Measurements from ENCODE around the gene GNAQ.

GNAQ gene

DNA sequence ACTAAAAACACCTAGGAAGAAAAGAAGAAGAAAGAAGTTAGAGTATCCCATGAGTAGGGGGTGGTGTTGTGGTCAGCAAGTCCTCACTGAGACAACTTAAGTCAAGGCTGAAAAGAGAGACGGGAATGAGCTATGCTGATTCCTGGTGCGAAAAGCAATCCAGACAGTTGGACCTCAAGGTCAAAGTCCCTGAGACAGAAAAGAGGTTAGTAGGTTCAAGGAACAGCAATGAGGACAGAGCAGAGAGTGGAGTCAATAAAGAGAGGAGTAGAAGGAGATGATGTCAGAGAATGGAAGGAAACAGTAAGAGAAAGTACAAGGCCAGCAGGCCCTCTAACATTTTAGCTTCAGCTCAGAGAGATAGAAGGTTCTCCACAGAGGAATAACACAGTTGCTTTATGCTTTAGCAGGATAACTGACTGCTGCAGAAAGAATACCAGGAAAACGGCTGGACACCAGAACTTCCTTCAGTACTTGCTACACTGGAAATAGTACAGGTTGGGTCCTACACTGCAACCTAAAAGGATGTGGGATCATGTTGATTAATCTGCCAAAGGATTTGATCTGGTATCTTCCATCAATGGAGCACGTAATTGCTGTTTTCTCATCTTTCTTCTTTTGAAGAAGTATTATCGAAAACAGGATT lies 43.6 kb downstream of the GNAQ start:
- Mint-ChIP-seq H3K4me3 (no peak overlapping the region), H3K36me3 (ENCODE audit: insufficient read depth) (peaks cover 3% of the 10 kb centered on the region), H3K27me3 (peaks cover 0 to 6% of the 10 kb centered on the region in 2 donors), H3K27ac (peak overlapping the region in 1 of 2 donors; percentile 32), H3K4me1 (ENCODE audit: low read depth in 2 of 2) (peaks cover 18 to 22% of the 10 kb centered on the region in 2 donors), H3K9me3 (no peaks in the 10 kb centered on the region)
- ATAC-seq (replicated peaks) (no peak), DNase-seq (no peak)

DNA sequence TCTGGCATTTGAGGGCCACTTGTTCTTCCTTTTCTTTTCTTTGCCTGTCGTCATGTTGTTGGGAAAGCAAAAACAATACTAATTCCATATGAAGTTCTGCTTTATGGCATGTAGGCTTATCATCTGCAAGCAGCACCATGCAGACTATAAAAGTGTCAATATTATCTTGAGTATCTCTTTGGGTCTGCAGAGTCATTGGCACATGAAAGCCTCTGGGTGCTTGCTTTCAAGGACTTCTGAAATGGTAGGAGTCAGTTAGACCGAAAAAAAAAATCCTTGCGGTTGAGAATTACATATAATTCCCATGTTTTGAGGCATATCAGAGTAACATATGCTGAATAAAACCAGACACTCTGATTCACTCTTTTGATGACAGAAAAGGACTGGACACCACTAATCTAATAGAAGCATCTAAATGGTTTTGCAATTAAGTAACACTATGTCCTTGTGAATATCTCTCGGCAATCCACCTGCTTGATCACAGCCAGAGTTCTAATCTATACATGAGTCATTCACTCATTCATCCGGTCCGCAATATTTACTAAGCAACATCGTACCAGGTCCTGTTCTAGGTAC lies 44.4 kb downstream of the GNAQ start:
- peaks cover 0 to 6% of the 10 kb centered on the region in 2 donors for H3K27me3 Mint-ChIP-seq
- H3K9me3 Mint-ChIP-seq: no peaks in the 10 kb centered on the region
- no peak for ATAC-seq (replicated peaks)
- peaks cover 3% of the 10 kb centered on the region for H3K36me3 Mint-ChIP-seq (ENCODE audit: insufficient read depth)
- peaks cover 19 to 23% of the 10 kb centered on the region in 2 donors for H3K4me1 Mint-ChIP-seq (ENCODE audit: low read depth in 2 of 2)
- H3K4me3 Mint-ChIP-seq: no peak overlapping the region
- H3K27ac Mint-ChIP-seq: peak overlapping the region in 1 of 2 donors; percentile 32
- no peak for DNase-seq

DNA sequence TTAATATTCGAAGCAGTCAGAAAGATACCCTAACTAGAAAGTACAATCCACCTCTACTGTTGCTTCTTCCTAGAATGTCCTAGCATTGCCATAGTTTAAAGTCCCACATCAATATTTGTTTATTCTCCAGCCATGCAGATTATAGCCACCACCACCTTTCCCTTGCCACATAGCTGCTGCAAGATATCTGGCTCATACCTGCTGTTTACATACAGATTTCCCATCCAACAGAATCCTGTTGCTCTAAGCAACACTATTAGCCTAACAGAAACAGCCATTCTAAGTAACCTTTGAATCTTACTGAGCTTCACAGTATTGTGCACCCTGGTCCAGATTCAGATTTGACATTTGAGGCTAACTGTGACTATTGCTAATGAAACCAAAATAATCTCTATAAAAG lies 45.6 kb downstream of the GNAQ start:
- H3K4me3 Mint-ChIP-seq: no peak overlapping the region
- H3K36me3 Mint-ChIP-seq (ENCODE audit: insufficient read depth): peaks cover 6% of the 10 kb centered on the region
- H3K4me1 Mint-ChIP-seq (ENCODE audit: low read depth in 2 of 2): peaks cover 16 to 19% of the 10 kb centered on the region in 2 donors
- H3K9me3 Mint-ChIP-seq: no peaks in the 10 kb centered on the region
- DNase-seq (no peak), ATAC-seq (replicated peaks) (no peak)
- peak overlapping the region in 1 of 2 donors; percentile 54 for H3K27ac Mint-ChIP-seq
- H3K27me3 Mint-ChIP-seq: no peaks in the 10 kb centered on the region

DNA sequence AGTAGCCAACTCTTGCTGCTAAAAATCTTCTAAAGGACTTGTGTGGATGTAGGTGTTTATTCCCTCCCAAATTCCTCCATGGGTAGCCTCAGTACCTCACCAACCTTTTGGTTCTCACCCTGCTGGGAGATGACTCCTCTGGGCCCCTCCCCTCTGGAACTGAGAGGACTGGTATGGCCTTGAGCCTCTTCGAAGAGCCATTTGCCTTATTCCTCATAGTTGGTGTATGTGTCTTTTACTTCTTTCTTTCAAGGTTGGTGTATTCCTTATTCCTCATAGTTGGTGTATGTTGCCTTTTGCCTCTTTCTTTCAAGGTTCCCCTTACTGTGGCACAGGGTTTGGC lies 48.3 kb downstream of the GNAQ start:
- peaks cover 19 to 24% of the 10 kb centered on the region in 2 donors for H3K4me1 Mint-ChIP-seq (ENCODE audit: low read depth in 2 of 2)
- no peaks in the 10 kb centered on the region for H3K9me3 Mint-ChIP-seq
- no peak for ATAC-seq (replicated peaks)
- H3K36me3 Mint-ChIP-seq (ENCODE audit: insufficient read depth): peaks cover 3% of the 10 kb centered on the region
- H3K27me3 Mint-ChIP-seq: peaks cover 0 to 6% of the 10 kb centered on the region in 2 donors
- H3K4me3 Mint-ChIP-seq: no peak overlapping the region
- H3K27ac Mint-ChIP-seq: peak overlapping the region in 1 of 2 donors; percentile 5
- DNase-seq: no peak

DNA sequence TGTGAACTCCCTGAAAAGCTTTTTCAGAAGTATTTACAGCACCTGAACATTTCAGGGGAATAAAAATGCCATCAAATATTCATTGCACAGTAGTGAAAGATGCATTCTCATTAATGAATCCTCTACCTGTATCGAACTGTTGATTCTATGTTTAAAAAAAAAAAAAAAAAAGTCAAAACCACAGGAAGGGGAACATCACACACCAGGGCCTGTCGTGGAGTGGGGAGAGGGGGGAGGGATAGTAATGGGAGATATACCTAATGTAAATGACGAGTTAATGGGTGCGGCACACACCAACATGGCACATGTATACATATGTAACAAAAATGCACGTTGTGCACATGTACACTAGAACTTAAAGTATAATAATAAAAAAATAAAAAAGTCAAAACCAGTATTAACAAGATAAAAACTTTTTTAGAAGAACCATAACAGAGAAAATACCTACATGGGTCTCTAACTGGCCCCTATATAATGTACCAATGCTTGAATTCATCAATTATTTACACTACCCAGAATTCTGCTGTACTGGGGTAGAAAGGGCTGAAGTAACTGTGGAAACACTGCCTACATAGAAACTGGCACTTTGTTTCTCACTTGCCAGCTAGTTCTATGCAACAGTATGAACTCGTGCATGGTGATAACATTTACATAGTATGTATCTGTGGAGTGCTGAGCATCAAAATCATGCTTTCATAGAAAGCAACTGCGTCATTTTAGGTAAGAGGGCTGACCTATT lies 48.9 kb downstream of the GNAQ start:
- H3K36me3 Mint-ChIP-seq (ENCODE audit: insufficient read depth): peaks cover 3% of the 10 kb centered on the region
- H3K4me3 Mint-ChIP-seq: no peak overlapping the region
- DNase-seq: no peak
- H3K4me1 Mint-ChIP-seq (ENCODE audit: low read depth in 2 of 2): peaks cover 23 to 29% of the 10 kb centered on the region in 2 donors
- peaks cover 0 to 6% of the 10 kb centered on the region in 2 donors for H3K27me3 Mint-ChIP-seq
- no peaks in the 10 kb centered on the region for H3K9me3 Mint-ChIP-seq
- no peak for ATAC-seq (replicated peaks)
- peak overlapping the region in 1 of 2 donors; percentile 22 for H3K27ac Mint-ChIP-seq

DNA sequence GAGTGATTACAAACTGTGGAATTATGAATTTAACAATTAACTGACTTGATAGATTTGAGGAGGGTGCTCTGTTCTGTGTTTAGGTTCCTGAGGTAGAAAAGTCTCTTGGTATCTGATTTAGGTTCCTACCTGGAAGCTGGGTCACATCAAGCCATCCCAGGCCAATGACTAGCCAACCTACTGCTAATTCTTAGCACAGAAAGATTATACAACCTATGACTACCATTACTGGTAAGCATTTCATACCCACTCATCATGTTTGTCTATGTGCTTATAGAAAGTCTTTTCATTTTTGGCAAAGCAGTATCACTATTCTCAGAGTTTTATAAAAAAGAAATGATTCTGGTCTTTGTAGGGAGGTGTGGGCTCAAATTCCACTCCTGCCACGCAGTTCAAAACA lies 49.7 kb downstream of the GNAQ start:
- H3K36me3 Mint-ChIP-seq (ENCODE audit: insufficient read depth): peaks cover 3% of the 10 kb centered on the region
- H3K4me3 Mint-ChIP-seq: no peak overlapping the region
- peaks cover 0 to 6% of the 10 kb centered on the region in 2 donors for H3K27me3 Mint-ChIP-seq
- DNase-seq: no peak
- no peaks in the 10 kb centered on the region for H3K9me3 Mint-ChIP-seq
- H3K4me1 Mint-ChIP-seq (ENCODE audit: low read depth in 2 of 2): peaks cover 28 to 36% of the 10 kb centered on the region in 2 donors
- no peak overlapping the region for H3K27ac Mint-ChIP-seq
- no peak for ATAC-seq (replicated peaks)

DNA sequence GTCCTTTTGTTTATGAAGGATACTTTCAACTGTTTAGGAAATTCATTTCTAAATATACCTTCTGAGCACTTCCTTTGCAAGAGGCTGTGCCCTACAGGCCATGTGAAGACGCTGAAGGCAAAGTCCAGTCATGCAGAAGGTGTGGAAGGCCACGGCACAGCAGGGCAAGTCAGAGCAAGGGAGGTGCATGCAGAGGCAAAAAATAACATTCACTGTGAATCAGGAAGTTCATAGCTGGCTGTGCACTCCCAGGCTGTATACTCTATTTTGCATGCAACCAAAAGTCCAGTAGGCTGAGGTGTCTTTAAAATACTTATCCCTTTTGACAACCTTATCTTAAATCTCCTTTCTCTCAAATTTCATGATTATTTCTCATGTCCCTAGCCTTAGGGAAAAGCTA lies 50.3 kb downstream of the GNAQ start:
- Mint-ChIP-seq H3K4me1 (ENCODE audit: low read depth in 2 of 2) (peaks cover 30 to 35% of the 10 kb centered on the region in 2 donors), H3K27me3 (peaks cover 0 to 6% of the 10 kb centered on the region in 2 donors), H3K9me3 (no peaks in the 10 kb centered on the region), H3K36me3 (ENCODE audit: insufficient read depth) (peaks cover 3% of the 10 kb centered on the region), H3K4me3 (peak overlapping the region; percentile 3), H3K27ac (no peak overlapping the region)
- DNase-seq (no peak), ATAC-seq (replicated peaks) (peak; percentile 31)

DNA sequence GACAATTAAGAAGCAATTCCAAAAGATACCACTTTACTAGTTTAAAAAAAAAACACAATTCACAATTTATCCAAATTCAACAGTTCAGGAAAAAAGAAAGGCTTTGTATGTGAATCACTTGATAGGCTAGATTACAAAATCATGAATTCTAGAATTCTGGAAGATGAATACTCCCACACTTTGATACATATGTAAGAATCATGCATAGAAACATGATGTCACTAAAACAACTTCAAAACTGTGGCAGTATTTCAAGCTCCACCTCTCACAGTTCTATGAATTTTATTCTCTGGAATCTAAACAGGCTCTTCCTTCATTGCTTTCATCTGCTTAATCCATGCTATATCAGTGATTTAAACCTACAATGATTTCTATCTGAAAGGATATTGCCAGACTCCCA lies 51.0 kb downstream of the GNAQ start:
- no peak overlapping the region for H3K4me3 Mint-ChIP-seq
- H3K4me1 Mint-ChIP-seq (ENCODE audit: low read depth in 2 of 2): peaks cover 30% of the 10 kb centered on the region in 2 donors
- ATAC-seq (replicated peaks) (no peak), DNase-seq (no peak)
- peaks cover 3% of the 10 kb centered on the region for H3K36me3 Mint-ChIP-seq (ENCODE audit: insufficient read depth)
- H3K27me3 Mint-ChIP-seq: peaks cover 0 to 6% of the 10 kb centered on the region in 2 donors
- H3K27ac Mint-ChIP-seq: no peak overlapping the region
- no peaks in the 10 kb centered on the region for H3K9me3 Mint-ChIP-seq

DNA sequence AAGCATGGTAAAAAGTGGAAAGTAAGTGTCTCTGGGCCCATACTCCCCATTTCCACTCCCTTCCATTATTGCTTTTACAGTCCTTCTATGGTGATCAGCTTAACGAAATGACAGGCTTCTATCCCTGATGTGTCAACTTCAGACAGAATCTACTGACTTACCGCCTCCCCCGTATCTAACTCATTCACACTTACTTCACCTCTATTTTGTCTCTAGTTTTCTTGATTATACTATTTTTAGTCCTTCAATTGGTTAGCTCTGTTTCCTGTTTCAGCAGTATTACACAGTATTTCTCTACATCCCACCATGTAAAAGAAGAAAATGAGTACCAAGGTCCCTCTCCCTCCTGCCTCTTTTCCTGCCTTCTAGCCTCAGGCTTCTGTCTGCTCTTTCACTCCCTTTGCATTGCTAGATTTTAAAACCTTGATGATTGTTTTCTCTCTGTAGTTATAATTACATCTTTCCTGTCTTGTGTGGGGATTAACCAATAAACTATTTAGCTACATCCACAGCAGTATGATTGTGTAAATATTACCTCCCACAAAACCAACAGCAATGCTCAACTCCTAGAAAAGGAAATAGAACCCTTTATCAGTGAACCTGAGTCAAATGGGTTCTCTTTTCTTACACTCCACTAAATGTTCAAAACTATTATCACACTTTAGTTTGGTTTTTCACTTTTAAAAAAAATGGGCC lies 53.4 kb downstream of the GNAQ start:
- Mint-ChIP-seq H3K27ac (peak overlapping the region; percentile 19 to 30), H3K9me3 (no peaks in the 10 kb centered on the region), H3K27me3 (peaks cover 0 to 6% of the 10 kb centered on the region in 2 donors), H3K4me1 (ENCODE audit: low read depth in 2 of 2) (peaks cover 26 to 27% of the 10 kb centered on the region in 2 donors), H3K4me3 (peak overlapping the region; percentile 9 to 32), H3K36me3 (ENCODE audit: insufficient read depth) (peaks cover 3% of the 10 kb centered on the region)
- no peak for DNase-seq
- ATAC-seq (replicated peaks): peak; percentile 58

DNA sequence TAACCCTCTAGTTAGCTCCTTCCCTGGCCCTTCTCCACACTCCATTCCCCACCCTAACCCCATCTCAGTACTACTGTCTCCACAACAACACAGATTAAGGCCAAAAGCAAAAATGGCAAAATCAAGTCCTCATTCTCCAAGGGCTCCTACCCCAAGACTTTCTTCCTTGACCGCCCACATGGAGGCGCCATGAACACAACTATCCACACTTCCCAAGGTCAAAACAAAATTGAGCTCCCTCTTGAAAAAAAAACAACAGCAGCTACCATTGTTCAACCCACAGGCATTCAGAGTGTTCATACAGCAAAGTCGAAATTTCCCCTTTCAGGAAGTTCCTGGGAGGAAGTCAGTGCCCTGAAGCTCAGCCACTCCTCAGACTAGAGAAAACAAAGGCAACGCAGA lies 54.4 kb downstream of the GNAQ start:
- Mint-ChIP-seq H3K9me3 (no peaks in the 10 kb centered on the region), H3K4me3 (no peak overlapping the region), H3K36me3 (ENCODE audit: insufficient read depth) (peaks cover 3% of the 10 kb centered on the region), H3K4me1 (ENCODE audit: low read depth in 2 of 2) (peaks cover 22 to 24% of the 10 kb centered on the region in 2 donors), H3K27me3 (peaks cover 0 to 6% of the 10 kb centered on the region in 2 donors), H3K27ac (peak overlapping the region; percentile 19 to 24)
- ATAC-seq (replicated peaks) (peak; percentile 59), DNase-seq (peak; percentile 5 to 9 (median 5))

DNA sequence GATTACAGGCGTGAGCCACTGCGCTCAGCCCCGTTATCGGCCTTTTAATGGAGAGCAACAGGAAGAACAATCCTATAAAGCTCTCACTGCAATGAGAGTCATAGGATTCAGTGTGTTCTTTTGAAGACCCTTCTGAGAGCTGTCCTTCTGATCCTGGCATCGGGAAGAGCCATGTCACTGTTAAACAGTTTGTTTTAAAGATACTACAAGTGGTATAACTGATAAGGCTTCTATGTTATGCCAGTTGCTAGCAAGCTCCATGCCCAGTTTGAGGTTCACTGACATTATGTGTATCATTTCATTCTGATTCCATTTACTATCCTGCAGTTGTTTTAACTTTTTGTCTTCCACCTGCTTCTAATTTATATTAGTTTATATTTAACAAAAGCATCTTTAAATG lies 55.8 kb downstream of the GNAQ start:
- peaks cover 14 to 19% of the 10 kb centered on the region in 2 donors for H3K4me1 Mint-ChIP-seq (ENCODE audit: low read depth in 2 of 2)

DNA sequence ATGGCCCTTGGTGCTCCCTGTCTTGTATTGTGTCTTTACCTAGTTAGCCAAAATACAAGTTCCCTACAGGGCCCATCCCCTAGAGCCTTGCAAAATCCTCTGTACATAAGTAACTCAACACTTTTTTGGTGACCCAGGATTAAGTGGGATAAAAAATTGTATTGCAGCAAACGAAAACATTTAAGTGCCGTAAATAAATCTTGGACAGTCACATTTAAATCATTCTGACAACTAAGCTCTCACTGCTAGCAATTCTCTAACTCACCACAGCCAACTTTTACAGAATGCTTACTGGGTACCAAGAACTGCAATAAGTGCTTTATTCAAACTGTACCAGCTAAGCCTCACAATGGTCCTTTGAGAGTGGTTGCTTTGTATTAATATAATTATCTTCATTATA lies 56.6 kb downstream of the GNAQ start:
- Mint-ChIP-seq H3K9me3 (no peaks in the 10 kb centered on the region), H3K36me3 (ENCODE audit: insufficient read depth) (no peaks in the 10 kb centered on the region), H3K4me1 (ENCODE audit: low read depth in 2 of 2) (peaks cover 14 to 20% of the 10 kb centered on the region in 2 donors), H3K27me3 (peaks cover 0 to 16% of the 10 kb centered on the region in 2 donors), H3K4me3 (no peak overlapping the region), H3K27ac (no peak overlapping the region)
- no peak for DNase-seq
- ATAC-seq (replicated peaks): no peak

More for the DNA sequence above, 55.8 kb downstream of the GNAQ start:
- H3K4me3 Mint-ChIP-seq: no peak overlapping the region
- no peaks in the 10 kb centered on the region for H3K9me3 Mint-ChIP-seq
- peaks cover 0 to 9% of the 10 kb centered on the region in 2 donors for H3K27me3 Mint-ChIP-seq
- H3K36me3 Mint-ChIP-seq (ENCODE audit: insufficient read depth): no peaks in the 10 kb centered on the region
- ATAC-seq (replicated peaks): no peak
- no peak for DNase-seq
- no peak overlapping the region for H3K27ac Mint-ChIP-seq

DNA sequence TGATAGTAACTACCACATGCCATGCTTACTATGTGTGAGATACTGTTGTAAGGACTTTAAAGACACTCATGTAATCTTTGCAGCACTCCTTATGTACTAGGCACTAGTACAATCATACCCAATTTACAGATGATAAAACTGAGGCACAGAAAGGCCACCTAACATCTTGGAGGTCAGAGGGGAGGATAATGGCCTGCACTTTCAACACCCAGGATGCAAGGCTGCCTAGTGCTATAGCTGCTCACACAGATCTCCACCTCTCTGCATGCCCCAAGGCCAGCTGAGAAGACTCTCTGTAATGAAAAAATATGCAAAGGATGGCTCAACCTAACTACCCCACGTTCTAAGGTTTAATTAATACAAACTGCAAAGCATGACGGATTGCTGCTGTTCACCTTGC lies 57.2 kb downstream of the GNAQ start:
- peaks cover 0 to 14% of the 10 kb centered on the region in 2 donors for H3K27me3 Mint-ChIP-seq
- H3K27ac Mint-ChIP-seq: no peak overlapping the region
- no peaks in the 10 kb centered on the region for H3K9me3 Mint-ChIP-seq
- no peak overlapping the region for H3K4me3 Mint-ChIP-seq
- H3K4me1 Mint-ChIP-seq (ENCODE audit: low read depth in 2 of 2): peaks cover 14 to 18% of the 10 kb centered on the region in 2 donors
- DNase-seq (no peak), ATAC-seq (replicated peaks) (no peak)
- H3K36me3 Mint-ChIP-seq (ENCODE audit: insufficient read depth): no peaks in the 10 kb centered on the region

All from effector memory CD8-positive, alpha-beta T cell (primary cell).